Smooth muscle cell (in vitro differentiated cells): Measurements from ENCODE around the gene MAPKAPK5. TPM values are rescaled to one million over a fixed set of nuclear protein-coding genes. Genes with fewer than 3 reads are reported as not detected.
"Not testable (repeated sequence)": the region's sequence is repeated elsewhere in the genome, so short reads cannot be mapped to it uniquely, and the experiment has no call there.

ENCODE experiments used
- DNase-seq: peaks from one replicate; lab custom pipeline; 2025; ENCODE audit not compliant: unreplicated experiment; lab: John Stamatoyannopoulos, UW
- H2AFZ ChIP-seq: fragments of 200-600 bp; sonication (generic); 2 replicates; pipeline ENCODE4 v1.6.0; 2016; ENCODE audit warnings: antibody characterized with exemption, low read depth, mild to moderate bottlenecking
- H3F3A ChIP-seq: fragments of 200-600 bp; sonication (generic); 2 replicates; pipeline ENCODE4 v1.6.0; 2017; ENCODE audit warnings: antibody characterized with exemption, low read depth
- H3K27ac ChIP-seq: fragments of 200-600 bp; sonication (generic); 2 replicates; pipeline ENCODE4 v1.5.1; 2016; ENCODE audit warnings: low read depth, mild to moderate bottlenecking
- H3K27me3 ChIP-seq: fragments of 200-600 bp; sonication (generic); 2 replicates; pipeline ENCODE4 v1.6.1; 2016; ENCODE audit warnings: low read depth, mild to moderate bottlenecking
- H3K36me3 ChIP-seq: fragments of 200-600 bp; sonication (generic); 2 replicates; pipeline ENCODE4 v1.5.1; 2016; ENCODE audit warnings: low read depth
- H3K4me1 ChIP-seq: fragments of 200-600 bp; sonication (generic); 2 replicates; pipeline ENCODE4 v1.5.1; 2016; ENCODE audit warnings: low read depth
- H3K4me2 ChIP-seq: fragments of 200-600 bp; sonication (generic); 2 replicates; pipeline ENCODE4 v1.6.0; 2016; ENCODE audit warnings: mild to moderate bottlenecking
- H3K4me3 ChIP-seq: fragments of 200-600 bp; sonication (generic); 2 replicates; pipeline ENCODE4 v1.5.1; 2016; ENCODE audit warnings: mild to moderate bottlenecking
- H3K79me2 ChIP-seq: fragments of 200-600 bp; sonication (generic); 2 replicates; pipeline ENCODE4 v1.6.0; 2016; ENCODE audit warnings: low read depth, mild to moderate bottlenecking
- H3K9ac ChIP-seq: fragments of 200-600 bp; sonication (generic); 2 replicates; pipeline ENCODE4 v1.6.0; 2016; ENCODE audit warnings: low read depth
- H3K9me3 ChIP-seq: fragments of 200-600 bp; sonication (generic); replicated peaks from 2 replicates; pipeline ENCODE4 v1.5.1; 2016; ENCODE audit warnings: low read depth
- H4K20me1 ChIP-seq: fragments of 200-600 bp; sonication (generic); 2 replicates; pipeline ENCODE4 v1.6.0; 2016; ENCODE audit warnings: low read depth
- WGBS: methylation state at CpG from one replicate; pipeline ENCODE4 v1.1.7; 2016; ENCODE audit warnings: low lambda C conversion rate; 5-methylcytosine and 5-hydroxymethylcytosine counted together
- polyA plus RNA-seq: library from polyadenylated mRNA; unstranded; fragments of >200 nt; fragmentation: Nextera tagmentation; extraction: Ambion mirVana; gene quantifications from 2 replicates; pipeline ENCODE4 v1.2.1, GENCODE V29; 2016
- total RNA-seq: library from RNA; depleted of rRNA; stranded (reverse); fragments of >200 nt; gene quantifications from 2 replicates; pipeline ENCODE4 v1.2.3, GENCODE V29; 2014
- TF ChIP-seq, protein P1 (sequence below): fragments of 200-600 bp; sonication (generic); IDR thresholded peaks from 2 replicates; pipeline ENCODE4 v1.5.1; 2017; ENCODE audit warnings: borderline replicate concordance, mild to moderate bottlenecking, antibody characterized with exemption; ENCODE audit not compliant: insufficient read depth, poor library complexity, severe bottlenecking

Gene MAPKAPK5
- total and polyA plus RNA-seq, 2 experiments from 2014 or later = 29.8 to 46.1 TPM

DNA sequence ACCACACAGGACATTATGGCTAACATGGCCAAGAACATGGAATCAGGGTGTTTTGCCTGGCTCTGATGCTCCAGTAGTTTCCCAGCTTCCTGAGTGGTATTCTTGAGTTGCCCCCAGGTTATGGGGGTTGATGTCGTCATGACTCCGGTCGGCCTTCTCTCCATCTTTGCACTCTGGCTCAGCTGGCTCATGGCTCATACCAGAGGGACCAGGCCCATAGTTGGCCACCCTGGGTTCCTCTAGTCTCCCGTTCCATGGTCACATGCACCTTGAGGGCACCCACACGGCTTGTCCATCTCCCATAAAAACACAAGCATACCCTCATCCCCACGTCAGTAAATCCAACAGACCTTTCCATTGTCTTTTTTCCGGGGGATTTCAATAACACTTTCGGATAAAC, 23.7 kb upstream of the MAPKAPK5 start:
- TF ChIP-seq, protein P1, sequence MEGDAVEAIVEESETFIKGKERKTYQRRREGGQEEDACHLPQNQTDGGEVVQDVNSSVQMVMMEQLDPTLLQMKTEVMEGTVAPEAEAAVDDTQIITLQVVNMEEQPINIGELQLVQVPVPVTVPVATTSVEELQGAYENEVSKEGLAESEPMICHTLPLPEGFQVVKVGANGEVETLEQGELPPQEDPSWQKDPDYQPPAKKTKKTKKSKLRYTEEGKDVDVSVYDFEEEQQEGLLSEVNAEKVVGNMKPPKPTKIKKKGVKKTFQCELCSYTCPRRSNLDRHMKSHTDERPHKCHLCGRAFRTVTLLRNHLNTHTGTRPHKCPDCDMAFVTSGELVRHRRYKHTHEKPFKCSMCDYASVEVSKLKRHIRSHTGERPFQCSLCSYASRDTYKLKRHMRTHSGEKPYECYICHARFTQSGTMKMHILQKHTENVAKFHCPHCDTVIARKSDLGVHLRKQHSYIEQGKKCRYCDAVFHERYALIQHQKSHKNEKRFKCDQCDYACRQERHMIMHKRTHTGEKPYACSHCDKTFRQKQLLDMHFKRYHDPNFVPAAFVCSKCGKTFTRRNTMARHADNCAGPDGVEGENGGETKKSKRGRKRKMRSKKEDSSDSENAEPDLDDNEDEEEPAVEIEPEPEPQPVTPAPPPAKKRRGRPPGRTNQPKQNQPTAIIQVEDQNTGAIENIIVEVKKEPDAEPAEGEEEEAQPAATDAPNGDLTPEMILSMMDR = no peak
- peak overlapping the region; percentile 90 for H3K27ac ChIP-seq
- H3K4me3 ChIP-seq = no peak overlapping the region
- H3K9ac ChIP-seq = no peak overlapping the region
- 91% methylated on average over 8 of the region's 8 CpGs for WGBS
- no peak overlapping the region for H2AFZ ChIP-seq
- no peaks in the 10 kb centered on the region for H3F3A ChIP-seq
- no peak for DNase-seq
- H3K36me3 ChIP-seq = no peaks in the 10 kb centered on the region
- H3K4me2 ChIP-seq = no peak overlapping the region
- no peaks in the 10 kb centered on the region for H4K20me1 ChIP-seq
- peaks cover 4% of the 10 kb centered on the region for H3K4me1 ChIP-seq
- no peaks in the 10 kb centered on the region for H3K9me3 ChIP-seq
- no peaks in the 10 kb centered on the region for H3K27me3 ChIP-seq
- no peaks in the 10 kb centered on the region for H3K79me2 ChIP-seq

DNA sequence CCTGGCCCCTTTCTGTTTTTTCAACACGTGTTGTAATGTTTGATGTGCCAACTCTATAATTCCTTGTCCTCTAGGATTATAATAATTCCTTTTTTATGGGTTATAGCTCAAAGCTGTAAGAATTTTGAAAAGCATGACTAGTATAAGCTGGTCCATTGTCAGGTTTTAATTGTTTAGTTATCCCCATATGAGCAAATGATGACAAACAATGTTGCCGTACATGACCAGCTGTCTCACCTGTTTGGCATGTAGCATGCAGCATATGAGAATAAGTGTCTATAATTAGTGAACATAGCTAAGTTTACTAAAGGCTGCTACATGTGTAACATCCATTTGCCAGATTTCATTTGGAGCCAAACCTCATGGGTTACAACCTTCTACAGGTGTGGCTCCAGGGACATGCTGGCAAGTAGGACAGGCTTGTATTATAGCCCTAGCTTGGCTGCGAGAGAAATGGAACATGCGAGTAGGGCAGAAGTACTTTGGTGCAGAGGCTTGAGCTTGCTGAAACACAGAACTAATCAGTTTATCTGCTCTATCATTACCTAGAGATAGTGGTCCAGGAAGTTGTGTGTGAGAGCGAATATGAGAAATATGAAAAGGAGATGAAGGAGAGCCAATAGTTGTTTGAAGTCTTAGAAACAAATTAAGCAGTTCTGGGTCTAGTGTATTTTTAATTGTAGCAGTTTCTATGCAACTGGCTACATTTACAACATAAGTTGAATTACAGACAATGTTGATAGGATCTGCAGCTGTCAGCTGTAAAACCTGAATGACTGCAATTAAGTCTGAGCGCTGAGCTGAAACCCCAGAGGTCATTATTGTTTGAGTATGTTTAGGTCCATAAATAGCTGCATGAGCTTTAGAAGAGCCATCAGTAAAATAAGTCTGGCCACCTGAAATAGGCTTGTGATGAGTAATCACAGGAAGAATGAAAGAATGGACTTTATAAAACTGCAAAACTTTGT, 22.6 kb upstream of the MAPKAPK5 start:
- Histone ChIP-seq H3K4me3 (no peak overlapping the region), H3K36me3 (no peaks in the 10 kb centered on the region), H3K9me3 (no peaks in the 10 kb centered on the region), H3K79me2 (no peaks in the 10 kb centered on the region), H3K27ac (peak overlapping the region; percentile 90), H2AFZ (no peak overlapping the region), H3F3A (no peaks in the 10 kb centered on the region), H3K27me3 (no peaks in the 10 kb centered on the region), H4K20me1 (no peaks in the 10 kb centered on the region), H3K4me1 (peaks cover 8% of the 10 kb centered on the region), H3K9ac (peak overlapping the region; percentile 63), H3K4me2 (peak overlapping the region; percentile 29)
- WGBS = 58% methylated on average over 6 of the region's 6 CpGs
- DNase-seq = no peak
- TF ChIP-seq, protein P1 = no peak

DNA sequence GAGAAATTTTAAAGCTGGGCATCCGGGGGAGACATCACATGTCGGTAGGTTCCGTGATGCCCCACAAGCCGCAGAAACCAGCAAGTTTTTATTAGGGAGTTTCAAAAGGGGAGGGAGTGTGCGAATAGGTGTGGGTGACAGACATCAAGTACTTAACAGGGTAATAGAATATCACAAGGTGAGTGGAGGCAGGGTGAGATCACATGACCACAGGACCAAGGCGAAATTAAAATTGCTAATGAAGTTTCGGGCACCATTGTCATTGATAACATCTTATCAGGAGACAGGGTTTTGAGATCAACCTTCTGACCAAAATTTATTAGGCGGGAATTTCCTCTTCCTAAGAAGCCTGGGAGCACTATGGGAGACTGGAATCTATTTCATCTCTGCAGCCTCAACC, 21.2 kb upstream of the MAPKAPK5 start:
- not testable (repeated sequence) for H3K4me3 ChIP-seq, H3K36me3 ChIP-seq, H2AFZ ChIP-seq, H3K9me3 ChIP-seq, H3F3A ChIP-seq, DNase-seq, H4K20me1 ChIP-seq, H3K4me1 ChIP-seq, H3K4me2 ChIP-seq, H3K79me2 ChIP-seq, H3K9ac ChIP-seq, H3K27me3 ChIP-seq
- 82% methylated on average over 8 of the region's 8 CpGs for WGBS
- H3K27ac ChIP-seq = peak overlapping the region; percentile 90

DNA sequence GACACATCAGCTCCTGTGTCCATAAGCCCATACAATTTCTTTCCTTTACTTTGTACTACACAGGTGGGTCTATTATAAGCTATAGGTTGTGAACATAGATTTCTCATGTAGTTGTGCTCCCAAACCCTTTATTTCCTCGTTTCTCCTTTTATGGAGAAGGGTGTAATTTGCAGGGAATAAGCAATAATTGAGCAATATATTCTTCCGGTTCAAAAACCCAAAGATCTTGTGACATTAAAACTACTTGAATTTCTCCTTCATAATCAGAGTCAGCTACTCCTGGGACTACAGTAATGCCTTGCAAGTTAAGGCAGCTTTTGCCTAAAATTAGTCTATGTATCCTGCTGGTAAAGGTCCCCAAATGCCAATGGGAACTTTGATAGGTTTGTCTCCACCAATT, 19.1 kb upstream of the MAPKAPK5 start:
- Histone ChIP-seq H3K4me1 (peaks cover 8% of the 10 kb centered on the region), H2AFZ (no peak overlapping the region), H3K4me3 (no peak overlapping the region), H3K9me3 (no peaks in the 10 kb centered on the region), H3K36me3 (no peaks in the 10 kb centered on the region), H3K79me2 (no peaks in the 10 kb centered on the region), H3K4me2 (no peak overlapping the region), H4K20me1 (no peaks in the 10 kb centered on the region), H3K27ac (no peak overlapping the region), H3F3A (no peaks in the 10 kb centered on the region), H3K27me3 (no peaks in the 10 kb centered on the region), H3K9ac (no peak overlapping the region)
- 75% methylated on average over 2 of the region's 2 CpGs for WGBS
- DNase-seq = no peak
- TF ChIP-seq, protein P1 = no peak
